Fibroblast of lung (primary cell): ENCODE results near the gene MDFI.
"Not testable (repeated sequence)": the region's sequence is repeated elsewhere in the genome, so short reads cannot be mapped to it uniquely, and the experiment has no call there.

Source experiments
- CTCF ChIP-seq, 2 donors: IDR thresholded peaks in 1 of 2; conservative IDR thresholded peaks in 1 of 2; 1 replicate in 1 of 2; 2 replicates in 1 of 2; pipeline ENCODE4 v1.5.1; 2011 to 2012; ENCODE audit warnings: low read length in 2 of 2, control low read depth in 1 of 2, inconsistent platforms in 1 of 2, low read depth in 1 of 2, mild to moderate bottlenecking in 1 of 2
- EZH2 ChIP-seq: IDR thresholded peaks from 2 replicates; pipeline ENCODE4 v1.5.1; 2012; ENCODE audit warnings: low read length, control low read depth, mild to moderate bottlenecking; ENCODE audit errors: missing control alignments

DNA sequence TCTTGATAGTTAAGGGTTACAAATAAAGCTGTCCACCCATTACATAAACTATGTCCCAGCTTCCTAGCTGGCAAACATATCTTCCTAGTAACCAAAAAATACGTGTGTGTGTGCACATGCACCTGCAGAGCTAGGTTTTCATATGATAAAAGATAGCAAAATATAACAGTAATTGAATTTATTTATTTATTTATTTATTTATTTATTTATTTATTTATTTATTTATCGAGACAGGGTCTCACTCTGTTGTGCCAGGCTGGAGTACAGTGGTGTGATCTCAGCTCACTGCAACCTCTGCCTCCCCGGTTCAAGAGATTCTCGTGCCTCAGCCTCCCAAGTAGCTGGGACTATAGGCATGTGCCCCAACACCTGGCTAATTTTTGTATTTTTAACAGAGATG, 19.1 kb upstream of the MDFI start:
- TF ChIP-seq CTCF (conservative IDR thresholded peaks at IDR 0.05 in 1 of 2, IDR thresholded peaks at IDR 0.05 in 1 of 2; ENCODE audit: low read depth in 1 of 2, low read length in 2 of 2); EZH2: not testable (repeated sequence)
